Cardiac muscle cell (in vitro differentiated cells and primary cell): ENCODE data around the gene SPAG16. TPM values are rescaled to one million over a fixed set of nuclear protein-coding genes. Genes with fewer than 3 reads are reported as not detected.
"Not testable (repeated sequence)": the region's sequence is repeated elsewhere in the genome, so short reads cannot be mapped to it uniquely, and the experiment has no call there.

Source experiments
- DNase-seq, 2 donors: peaks; one replicate each; pipeline versions ENCODE4 v3.0.0 to v3.0.0-alpha.2; 2010 to 2017; ENCODE audit warnings: low read depth in 1 of 2, low spot score in 1 of 2
- H3K27ac ChIP-seq: fragments of 200-600 bp; sonication (generic); 2 replicates; pipeline ENCODE4 v1.5.1; 2016
- H3K27me3 ChIP-seq: fragments of 200-600 bp; sonication (generic); 2 replicates; pipeline ENCODE4 v1.6.0; 2016; ENCODE audit warnings: control low read depth
- H3K36me3 ChIP-seq: fragments of 200-600 bp; sonication (generic); 2 replicates; pipeline ENCODE4 v1.5.1; 2016; ENCODE audit warnings: control low read depth
- H3K4me1 ChIP-seq: fragments of 200-600 bp; sonication (generic); 2 replicates; pipeline ENCODE4 v1.8.1; 2017; ENCODE audit warnings: low read depth, mild to moderate bottlenecking, mixed run types
- H3K4me3 ChIP-seq: fragments of 200-600 bp; sonication (generic); 2 replicates; pipeline ENCODE4 v1.5.1; 2016; ENCODE audit warnings: mild to moderate bottlenecking
- H3K9me3 ChIP-seq: fragments of 200-600 bp; sonication (generic); 2 replicates; pipeline ENCODE4 v1.5.1; 2017; ENCODE audit warnings: low read depth, mild to moderate bottlenecking, control low read depth
- polyA plus RNA-seq: library from polyadenylated mRNA; unstranded; fragments of >200 nt; fragmentation: Nextera tagmentation; extraction: Ambion mirVana; gene quantifications from 2 replicates; pipeline ENCODE4 v1.2.1, GENCODE V29; 2016
- total RNA-seq: library from RNA; depleted of rRNA; stranded (reverse); fragments of >200 nt; gene quantifications from 2 replicates; pipeline ENCODE4 v1.2.3, GENCODE V29; 2016
- TF ChIP-seq, protein P1 (sequence below): IDR thresholded peaks from 2 replicates; pipeline ENCODE4 v1.5.1; 2012; ENCODE audit warnings: low read depth, mild to moderate bottlenecking, low read length

SPAG16 gene
- total and polyA plus RNA-seq, 2 experiments from 2014 or later, result 32.8 to 57.9 TPM

DNA sequence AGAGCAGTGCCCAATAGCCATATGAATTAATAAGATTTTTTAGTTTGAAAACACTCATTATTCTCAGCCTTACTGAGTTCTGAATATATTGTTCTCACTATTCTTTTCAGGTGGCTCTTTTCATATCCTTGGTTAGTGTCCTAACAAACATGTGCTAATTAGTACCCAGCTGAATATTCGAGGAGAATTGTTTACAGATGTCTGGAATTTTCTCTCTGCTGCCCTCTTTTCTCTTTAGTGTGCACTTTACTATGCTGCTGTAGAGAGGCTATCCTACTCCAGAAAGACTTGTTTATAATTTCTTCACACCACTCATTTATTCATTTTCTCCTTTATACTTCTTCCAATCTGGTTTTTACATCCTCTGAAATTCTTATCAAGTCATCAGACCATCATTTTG is 405.3 kb downstream of the SPAG16 start:
- no peak for DNase-seq
- H3K4me3 ChIP-seq, result no peak overlapping the region
- no peak overlapping the region for H3K27ac ChIP-seq
- TF ChIP-seq, protein P1, sequence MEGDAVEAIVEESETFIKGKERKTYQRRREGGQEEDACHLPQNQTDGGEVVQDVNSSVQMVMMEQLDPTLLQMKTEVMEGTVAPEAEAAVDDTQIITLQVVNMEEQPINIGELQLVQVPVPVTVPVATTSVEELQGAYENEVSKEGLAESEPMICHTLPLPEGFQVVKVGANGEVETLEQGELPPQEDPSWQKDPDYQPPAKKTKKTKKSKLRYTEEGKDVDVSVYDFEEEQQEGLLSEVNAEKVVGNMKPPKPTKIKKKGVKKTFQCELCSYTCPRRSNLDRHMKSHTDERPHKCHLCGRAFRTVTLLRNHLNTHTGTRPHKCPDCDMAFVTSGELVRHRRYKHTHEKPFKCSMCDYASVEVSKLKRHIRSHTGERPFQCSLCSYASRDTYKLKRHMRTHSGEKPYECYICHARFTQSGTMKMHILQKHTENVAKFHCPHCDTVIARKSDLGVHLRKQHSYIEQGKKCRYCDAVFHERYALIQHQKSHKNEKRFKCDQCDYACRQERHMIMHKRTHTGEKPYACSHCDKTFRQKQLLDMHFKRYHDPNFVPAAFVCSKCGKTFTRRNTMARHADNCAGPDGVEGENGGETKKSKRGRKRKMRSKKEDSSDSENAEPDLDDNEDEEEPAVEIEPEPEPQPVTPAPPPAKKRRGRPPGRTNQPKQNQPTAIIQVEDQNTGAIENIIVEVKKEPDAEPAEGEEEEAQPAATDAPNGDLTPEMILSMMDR, result no peak
- peaks cover 8% of the 10 kb centered on the region for H3K4me1 ChIP-seq
- no peaks in the 10 kb centered on the region for H3K36me3 ChIP-seq
- H3K27me3 ChIP-seq, result no peaks in the 10 kb centered on the region
- H3K9me3 ChIP-seq, result no peaks in the 10 kb centered on the region

DNA sequence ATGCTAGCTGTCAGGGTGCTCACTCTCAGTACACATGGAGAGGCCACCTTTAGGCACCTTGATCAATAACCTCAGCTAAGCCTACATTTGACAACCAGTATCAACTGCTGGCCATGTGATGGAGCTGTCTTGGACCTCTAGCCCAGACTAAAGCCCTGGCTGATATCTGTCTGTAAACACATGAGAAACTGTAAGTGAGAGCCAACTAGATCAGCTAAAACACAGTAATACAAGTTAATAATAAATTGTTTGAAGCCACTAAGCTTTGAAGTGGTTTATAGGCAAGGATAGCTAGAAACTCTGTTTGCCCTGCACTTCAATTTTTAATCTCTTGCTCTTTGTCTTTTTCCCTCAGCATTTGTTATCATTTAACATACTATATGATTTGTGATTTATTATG is 407.1 kb downstream of the SPAG16 start:
- Histone ChIP-seq H3K36me3 (no peaks in the 10 kb centered on the region), H3K27ac (peak overlapping the region; percentile 40), H3K27me3 (no peaks in the 10 kb centered on the region), H3K4me1 (peaks cover 8% of the 10 kb centered on the region), H3K9me3 (no peaks in the 10 kb centered on the region), H3K4me3 (no peak overlapping the region)
- no peak for DNase-seq
- TF ChIP-seq, protein P1, result no peak

GRCh38 chr2:213696442-213696841 is 412.2 kb downstream of the SPAG16 start:
- Histone ChIP-seq H3K36me3 (no peaks in the 10 kb centered on the region), H3K4me1 (no peaks in the 10 kb centered on the region), H3K9me3 (no peaks in the 10 kb centered on the region), H3K4me3 (no peak overlapping the region), H3K27me3 (no peaks in the 10 kb centered on the region), H3K27ac (no peak overlapping the region)
- TF ChIP-seq, protein P1, result no peak
- no peak for DNase-seq

DNA sequence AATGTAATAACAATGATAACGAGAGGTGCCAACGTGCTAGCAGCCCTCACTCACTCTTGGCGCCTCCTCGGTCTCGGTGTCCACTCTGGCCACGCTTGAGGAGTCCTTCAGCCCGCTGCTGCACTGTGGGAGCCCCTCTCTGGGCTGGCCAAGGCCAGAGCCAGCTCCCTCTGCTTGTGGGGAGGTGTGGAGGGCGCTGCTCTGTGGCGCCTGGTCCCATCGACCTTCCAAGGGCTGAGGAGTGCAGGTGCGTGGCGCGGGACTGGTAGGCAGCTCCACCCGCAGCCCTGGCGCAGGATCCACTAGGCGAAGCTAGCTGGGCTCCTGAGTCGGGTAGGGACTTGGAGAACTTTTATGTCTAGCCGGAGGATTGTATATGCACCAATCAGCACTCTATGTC is 417.1 kb downstream of the SPAG16 start:
- not testable (repeated sequence) for H3K9me3 ChIP-seq, H3K36me3 ChIP-seq, H3K4me3 ChIP-seq, H3K27me3 ChIP-seq, H3K4me1 ChIP-seq, H3K27ac ChIP-seq, DNase-seq

- Histone ChIP-seq H3K9me3 (no peaks in the 10 kb centered on the region), H3K4me3 (no peak overlapping the region), H3K36me3 (no peaks in the 10 kb centered on the region), H3K4me1 (no peaks in the 10 kb centered on the region), H3K27me3 (no peaks in the 10 kb centered on the region), H3K27ac (no peak overlapping the region)
- TF ChIP-seq, protein P1, result no peak
- DNase-seq, result no peak
These were observed 419.3 kb downstream of the SPAG16 start for GRCh38 chr2:213703406-213704098.

GRCh38 chr2:213710164-213710563 is 425.9 kb downstream of the SPAG16 start:
- Histone ChIP-seq H3K27ac (no peak overlapping the region), H3K36me3 (no peaks in the 10 kb centered on the region), H3K4me1 (no peaks in the 10 kb centered on the region), H3K4me3 (no peak overlapping the region), H3K9me3 (no peaks in the 10 kb centered on the region), H3K27me3 (no peaks in the 10 kb centered on the region)
- TF ChIP-seq, protein P1, result no peak
- DNase-seq, result no peak

DNA sequence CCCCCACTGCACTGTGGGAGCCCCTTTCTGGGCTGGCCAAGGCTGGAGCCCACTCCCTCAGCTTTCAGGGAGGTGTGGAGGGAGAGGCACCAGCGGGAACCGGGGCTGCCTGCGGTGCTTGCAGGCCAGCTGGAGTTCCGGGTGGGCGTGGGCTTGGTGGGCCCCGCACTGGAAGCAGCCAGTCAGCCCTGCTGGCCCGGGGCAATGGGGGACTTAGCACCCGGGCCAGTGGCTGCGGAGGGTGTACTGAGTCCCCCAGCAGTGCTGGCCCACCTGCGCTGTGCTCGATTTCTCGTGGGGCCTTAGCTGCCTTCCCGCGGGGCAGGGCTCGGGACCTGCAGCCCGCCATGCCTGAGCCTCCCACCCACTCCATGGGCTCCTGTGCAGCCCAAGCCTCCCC is 434.1 kb downstream of the SPAG16 start:
- H3K27ac ChIP-seq, H3K4me1 ChIP-seq, H3K4me3 ChIP-seq, H3K27me3 ChIP-seq, DNase-seq, H3K36me3 ChIP-seq, H3K9me3 ChIP-seq: not testable (repeated sequence)
